HG03469 (cell line): ENCODE data around the gene GABRB1.

Experiments used
- ATAC-seq: cut with Tn5 transposase; IDR thresholded peaks from one replicate; pipeline ENCODE4 v1.9.1; 2021; ENCODE audit warnings: mild to moderate bottlenecking, moderate library complexity, moderate number of reproducible peaks; ENCODE audit not compliant: unreplicated experiment

GABRB1 gene

DNA sequence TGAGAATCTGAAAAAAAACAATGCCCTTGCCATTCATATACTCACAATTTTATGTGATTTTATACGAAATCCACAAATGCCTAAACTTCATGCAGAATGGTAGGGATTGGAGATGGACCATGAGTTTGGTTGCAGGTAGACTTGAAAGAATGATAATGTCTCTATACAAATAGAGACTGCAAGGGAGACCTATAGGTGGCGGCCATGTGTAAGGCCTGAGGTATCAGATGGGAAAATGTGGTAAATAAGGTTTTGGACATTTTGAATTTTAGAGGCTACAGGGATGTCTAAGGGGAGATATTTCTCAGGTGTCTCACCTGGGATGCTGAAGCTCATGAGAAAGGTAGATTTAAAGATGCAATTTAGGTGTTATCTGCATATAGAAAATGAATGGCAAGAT is 78.0 kb downstream of the GABRB1 start:
- ATAC-seq: no peak

- no peak for ATAC-seq
These were observed 79.3 kb downstream of the GABRB1 start for GRCh38 chr4:47110546-47111132.

DNA sequence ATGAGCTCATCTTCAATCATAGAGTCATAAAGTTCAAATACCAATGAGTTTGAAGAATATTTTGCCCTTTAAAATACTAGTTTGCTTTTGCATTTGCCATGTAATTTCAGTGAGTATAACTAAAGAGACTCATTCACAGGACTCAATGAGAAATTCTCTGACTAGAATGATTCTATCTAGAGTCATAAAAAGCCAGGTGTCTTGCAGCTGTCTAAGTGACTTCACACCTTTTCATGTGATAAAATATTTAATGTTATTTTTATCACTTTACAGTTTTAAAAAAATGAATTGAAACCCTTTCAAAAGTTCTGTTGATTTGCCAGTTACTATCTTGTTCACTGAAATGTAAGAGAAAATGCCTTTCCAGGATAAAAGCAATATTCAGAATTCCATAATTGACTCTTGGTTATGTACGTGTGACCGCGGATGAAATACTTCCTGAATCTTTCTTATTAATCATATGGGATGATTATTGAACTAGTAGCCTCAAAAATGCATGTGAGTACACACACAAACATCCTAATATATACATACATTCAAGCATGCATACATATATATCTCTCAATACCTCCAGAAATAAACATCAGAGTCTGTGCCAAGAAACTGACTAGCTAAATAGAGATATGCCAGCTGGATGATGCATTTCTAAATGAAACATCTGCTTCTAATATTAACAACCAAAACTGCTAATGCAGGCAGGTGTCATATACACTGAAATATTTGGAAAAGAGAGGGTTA is 87.0 kb downstream of the GABRB1 start:
- ATAC-seq: no peak

DNA sequence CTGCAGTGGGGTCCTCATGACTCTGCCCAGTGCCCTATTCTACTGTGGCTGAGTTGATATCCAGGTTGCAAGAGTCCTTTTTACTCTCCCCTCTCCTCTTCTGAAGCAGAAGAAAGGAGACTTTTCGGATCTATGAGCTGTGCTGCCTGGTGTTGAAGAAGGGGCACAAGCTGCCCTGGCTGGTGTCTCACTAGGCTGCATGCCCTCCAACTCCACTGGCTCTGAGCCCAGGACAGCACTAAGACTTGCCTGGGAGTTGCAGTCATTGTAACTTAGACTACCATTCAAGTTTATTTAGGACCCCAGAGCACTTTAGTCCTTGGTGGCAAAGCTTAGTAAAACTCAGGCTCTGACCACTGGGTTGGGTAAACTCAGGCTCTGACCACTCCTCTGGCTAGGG is 89.4 kb downstream of the GABRB1 start:
- ATAC-seq: no peak

GRCh38 chr4:47122592-47123291 is 91.4 kb downstream of the GABRB1 start:
- peak; percentile 90 for ATAC-seq

DNA sequence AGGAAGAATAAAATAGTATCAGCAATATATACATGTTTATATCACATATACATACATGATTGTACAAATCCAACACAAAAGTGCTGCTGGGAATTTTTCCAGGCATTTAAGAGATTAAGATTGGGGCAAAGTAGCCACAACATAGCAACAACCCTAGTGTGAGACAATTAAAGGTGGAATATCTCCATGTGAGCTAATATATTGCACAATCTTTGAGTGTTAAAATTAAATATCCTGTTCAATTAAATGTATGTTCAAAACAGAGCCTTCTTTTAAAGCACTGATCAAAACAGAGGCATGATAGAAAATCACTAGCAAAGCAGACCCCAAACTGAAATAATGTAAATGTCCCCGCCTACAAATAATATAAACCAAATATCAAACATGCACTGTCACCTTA is 97.6 kb downstream of the GABRB1 start:
- ATAC-seq: no peak

GRCh38 chr4:47135210-47135609 is 103.8 kb downstream of the GABRB1 start:
- no peak for ATAC-seq

GRCh38 chr4:47143261-47143660 is 111.9 kb downstream of the GABRB1 start:
- no peak for ATAC-seq

- ATAC-seq: peak; percentile 99
These were observed 114.3 kb downstream of the GABRB1 start for GRCh38 chr4:47145630-47146029.

GRCh38 chr4:47154816-47155370 is 123.5 kb downstream of the GABRB1 start:
- no peak for ATAC-seq

DNA sequence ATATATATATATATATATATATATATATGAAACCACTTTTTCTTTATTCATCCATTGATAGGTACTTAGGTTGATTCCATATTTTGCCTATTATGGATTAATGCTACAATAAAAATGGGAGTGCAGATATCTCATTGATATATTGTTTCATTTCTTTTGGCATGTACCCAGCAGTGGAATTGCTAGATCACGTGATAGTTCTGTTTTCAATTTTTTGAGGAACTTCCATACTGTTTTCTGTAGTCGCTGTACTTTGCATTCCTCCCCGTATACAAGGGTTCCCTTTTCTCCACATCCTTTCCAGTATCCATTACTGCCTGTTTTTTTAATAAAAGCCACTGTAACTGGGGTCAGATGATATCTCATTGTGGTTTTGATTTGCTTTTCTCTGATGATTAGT is 124.6 kb downstream of the GABRB1 start:
- no peak for ATAC-seq

GRCh38 chr4:47160095-47160494 is 128.7 kb downstream of the GABRB1 start:
- ATAC-seq: no peak

- no peak for ATAC-seq
These were observed 136.0 kb downstream of the GABRB1 start for GRCh38 chr4:47167081-47168035.

DNA sequence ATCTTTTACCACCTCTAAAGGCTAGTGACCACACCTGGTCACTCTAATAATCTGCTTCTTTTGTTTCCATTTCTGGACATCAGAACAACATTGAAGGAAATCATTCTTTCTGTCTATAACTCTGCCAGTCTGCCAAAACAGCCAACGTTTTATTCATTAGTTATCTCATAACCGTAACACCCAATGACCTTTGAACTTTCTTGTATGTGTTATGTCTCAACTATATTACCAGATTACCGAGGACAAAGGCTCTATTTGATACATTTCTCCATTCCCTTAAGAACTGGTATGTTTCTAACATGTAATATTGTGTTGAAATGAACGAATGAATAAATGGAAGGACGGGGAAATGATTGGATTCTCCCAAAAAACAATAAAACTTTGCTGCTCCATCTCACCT is 152.7 kb downstream of the GABRB1 start:
- ATAC-seq: no peak

- ATAC-seq: no peak
These were observed 154.4 kb downstream of the GABRB1 start for GRCh38 chr4:47185761-47186160.

DNA sequence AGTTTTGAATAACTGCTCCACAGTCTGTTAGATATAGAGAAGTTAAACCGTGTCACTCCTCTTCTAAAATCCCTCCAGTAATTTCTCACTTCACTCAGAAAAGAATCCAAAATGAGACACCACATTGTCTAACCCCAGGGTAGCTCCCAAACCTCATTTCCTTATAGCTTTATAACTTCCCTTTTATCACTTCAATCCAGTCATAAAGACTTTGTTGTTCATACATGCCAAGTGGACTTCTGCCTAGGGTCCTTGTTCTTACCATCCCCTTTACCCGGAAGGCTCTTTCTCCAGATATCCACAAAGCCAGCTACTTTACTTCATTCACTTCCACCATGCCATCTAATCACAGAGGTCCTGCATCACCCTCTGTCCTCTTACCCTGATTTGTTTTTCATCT is 156.2 kb downstream of the GABRB1 start:
- ATAC-seq: no peak

- ATAC-seq: no peak
These were observed 161.8 kb downstream of the GABRB1 start for GRCh38 chr4:47193179-47193578.

DNA sequence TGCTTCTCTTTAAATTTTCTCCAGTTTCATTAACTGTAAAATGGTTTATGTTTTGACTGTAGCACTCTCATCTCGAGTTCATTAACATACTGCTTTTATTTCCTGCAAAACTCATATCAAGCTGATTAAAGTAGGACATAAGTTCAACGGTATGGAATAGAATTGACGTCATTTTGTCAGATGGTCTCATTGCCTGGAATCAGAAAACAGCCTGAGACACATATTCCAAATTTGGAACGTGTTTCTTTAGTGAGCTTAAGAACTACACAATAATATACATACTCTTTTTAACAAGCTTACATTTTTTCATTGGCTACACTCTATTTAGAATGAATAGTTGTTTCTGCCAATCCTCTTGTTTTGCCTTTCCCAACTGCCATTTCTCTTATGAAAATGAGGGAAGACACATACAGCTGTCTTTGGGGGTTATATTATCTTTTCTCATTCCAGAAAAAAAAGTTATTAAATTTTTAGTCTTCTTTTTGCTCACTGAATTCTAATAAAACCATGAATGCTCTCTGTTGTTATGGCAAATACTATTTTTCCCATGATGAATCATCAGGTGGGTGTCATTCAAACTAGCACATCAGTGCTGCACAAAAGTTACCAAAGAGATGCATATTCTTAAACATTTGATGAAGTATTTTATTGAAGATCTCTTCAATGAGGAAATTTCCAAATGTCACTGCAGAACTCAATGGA is 162.8 kb downstream of the GABRB1 start:
- no peak for ATAC-seq

DNA sequence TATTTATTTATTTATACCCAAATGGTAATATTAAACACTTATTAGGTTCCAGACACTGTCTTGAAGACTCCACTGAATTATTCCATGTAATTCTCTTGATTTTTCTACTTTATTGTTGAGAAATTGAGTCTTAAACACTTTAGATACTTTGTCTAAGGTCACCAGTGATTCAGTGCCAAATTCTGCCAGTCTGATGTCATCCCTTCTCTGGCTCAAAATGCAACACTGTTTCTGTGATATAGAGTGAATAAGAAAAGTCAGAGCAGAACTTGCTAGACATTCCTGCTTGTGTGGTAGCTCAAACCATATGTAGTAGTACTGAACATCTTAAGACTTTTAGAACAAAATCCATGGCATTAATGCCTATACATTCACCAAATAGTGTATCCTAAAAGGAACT is 164.3 kb downstream of the GABRB1 start:
- no peak for ATAC-seq

GRCh38 chr4:47198791-47199190 is 167.4 kb downstream of the GABRB1 start:
- no peak for ATAC-seq
